GM13976 (cell line): ENCODE data around the gene APPL2.

Source experiments
- DNase-seq: peaks from one replicate; pipeline ENCODE4 v3.0.0; 2012; ENCODE audit warnings: low spot score
- CTCF ChIP-seq: IDR thresholded peaks from 2 replicates; pipeline ENCODE4 v1.5.1; 2012; ENCODE audit warnings: borderline replicate concordance, mild to moderate bottlenecking; ENCODE audit not compliant: insufficient read depth; ENCODE audit errors: extremely low read depth, missing control alignments, control extremely low read depth
- in situ Hi-C: fragments of 300-500 bp; cut with MboI; formaldehyde crosslinking; loops from one replicate; pipeline ENCODE4 v1.12.0; 2022; ENCODE audit warnings: low sequenced_read_pairs, mixed read lengths, inconsistent platforms; ENCODE audit not compliant: unreplicated experiment

Gene APPL2

DNA sequence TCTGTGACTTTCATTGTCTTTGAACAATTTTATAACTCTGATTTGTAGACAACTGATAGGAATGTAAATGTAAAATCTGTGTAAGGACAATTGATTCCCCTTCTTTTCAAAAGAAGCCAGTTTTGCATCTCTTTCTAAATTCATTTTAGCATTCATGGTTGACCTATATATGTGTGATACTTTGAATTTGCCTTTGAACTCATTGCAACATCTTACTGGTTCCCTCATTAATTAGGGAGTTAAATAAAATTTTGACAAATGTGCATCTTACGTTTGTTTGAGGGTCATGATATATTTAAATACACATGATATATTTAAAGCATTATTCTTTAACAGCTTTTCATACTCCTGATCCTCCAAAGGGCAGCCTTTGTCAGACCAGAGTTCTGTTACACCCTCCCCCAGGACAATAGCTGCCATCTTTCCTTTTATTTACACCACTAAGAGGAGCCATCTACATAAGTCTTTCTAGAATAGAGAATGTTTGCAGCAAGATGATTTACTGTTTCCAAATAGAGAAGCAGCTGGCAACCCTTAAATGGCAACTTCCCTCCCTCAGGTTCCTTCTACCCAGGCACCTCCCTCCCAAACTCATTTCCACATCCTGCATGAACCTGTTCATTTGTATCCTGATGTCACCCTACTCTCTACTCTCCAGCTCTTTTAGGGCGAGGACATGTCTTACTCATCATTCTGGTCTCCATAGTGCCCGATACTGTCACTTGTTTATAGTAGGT is 40.2 kb upstream of the APPL2 start:
- in situ Hi-C loops, result no loop called here
- DNase-seq, result no peak
- no peak for TF ChIP-seq CTCF

GRCh38 chr12:105274571-105274970 is 38.6 kb upstream of the APPL2 start:
- no peak for TF ChIP-seq CTCF
- no peak for DNase-seq
- in situ Hi-C loops, result no loop called here

- TF ChIP-seq CTCF, result no peak
- DNase-seq, result no peak
- in situ Hi-C loops, result no loop called here
Observed at GRCh38 chr12:105273601-105274000, 37.6 kb upstream of the APPL2 start.

DNA sequence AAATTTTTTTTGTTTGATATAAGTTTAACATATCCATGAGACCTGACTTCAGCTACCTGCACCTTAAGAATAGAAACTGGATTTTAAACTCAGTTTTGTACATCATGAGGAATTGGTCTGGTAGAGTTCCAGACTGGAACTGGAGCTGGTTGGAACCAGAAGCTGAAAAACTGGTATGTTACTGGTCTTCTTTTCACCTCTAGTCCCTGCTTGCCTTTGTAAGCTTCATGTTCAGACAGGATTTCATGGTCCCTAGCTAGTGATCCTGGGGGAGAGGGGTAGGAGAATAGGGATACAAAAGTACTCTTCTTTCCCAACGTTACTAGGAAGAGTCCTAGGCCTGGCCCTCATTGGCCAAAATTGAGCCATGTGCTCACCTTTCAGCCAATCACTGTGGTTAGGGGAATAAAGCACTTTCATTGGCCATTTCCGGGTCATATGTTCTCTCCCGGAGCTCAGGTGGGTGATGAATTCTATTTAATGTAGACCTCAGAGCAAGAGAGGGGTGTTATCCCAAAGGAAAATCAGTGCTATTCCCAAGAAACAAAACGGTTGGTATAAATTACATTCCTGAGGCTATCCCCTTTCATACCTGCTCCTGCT is 36.9 kb upstream of the APPL2 start:
- no peak for TF ChIP-seq CTCF
- in situ Hi-C loops, result no loop called here
- DNase-seq, result no peak

DNA sequence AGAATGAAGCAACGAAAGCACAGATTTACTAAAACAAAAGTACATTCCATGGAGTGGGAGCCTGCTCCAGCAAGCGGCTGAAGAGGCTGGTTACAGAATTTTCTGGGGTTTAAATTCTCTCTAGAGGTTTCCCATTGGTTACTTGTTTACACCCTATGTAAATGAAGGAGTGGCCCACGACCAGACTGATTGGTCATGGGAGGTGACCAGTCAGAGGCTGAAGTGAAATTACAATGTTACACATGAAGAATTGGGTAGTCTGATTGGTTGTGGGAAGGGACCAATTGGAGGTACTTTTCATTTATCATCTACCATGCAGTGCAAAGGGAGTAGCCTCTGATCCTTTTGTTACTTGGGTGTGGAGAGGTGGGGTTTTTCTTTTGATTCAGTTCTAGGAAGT is 36.2 kb upstream of the APPL2 start:
- in situ Hi-C loops, result no loop called here
- TF ChIP-seq CTCF, result no peak
- DNase-seq, result no peak

- in situ Hi-C loops, result no loop called here
- no peak for TF ChIP-seq CTCF
- no peak for DNase-seq
Observed at GRCh38 chr12:105271364-105271763, 35.4 kb upstream of the APPL2 start.
